ENCODE measurements around the gene SCNN1B. TPM values are rescaled to one million over a fixed set of nuclear protein-coding genes. Genes with fewer than 3 reads are reported as not detected.

SCNN1B gene
- total RNA-seq, 2 experiments from 2014 or later, result not detected

DNA sequence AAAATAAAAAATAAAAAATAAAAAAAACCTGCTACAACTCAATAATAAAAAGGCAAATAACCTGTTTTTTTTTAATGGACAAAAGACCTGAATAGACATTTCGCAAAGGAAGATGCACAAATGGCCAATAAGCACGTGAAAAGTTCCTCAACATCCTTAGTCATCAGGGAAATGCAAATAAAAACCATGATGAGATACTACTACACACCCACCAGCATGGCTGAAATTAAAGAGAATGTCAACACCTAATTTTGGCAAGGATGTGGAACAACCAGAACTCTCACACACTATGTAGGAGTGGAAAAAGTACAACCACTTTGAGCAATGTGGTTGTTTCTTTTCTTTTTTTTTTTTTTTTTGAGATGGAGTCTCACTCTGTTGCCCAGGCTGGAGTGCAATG, 126.2 kb downstream of the SCNN1B start:
- CTCF ChIA-PET, result interaction anchor here (1.1 kb wide), 1 partner anchor 112 kb away, joined by 4 read pairs; no protein-coding TSS in a partner anchor
- POLR2A ChIA-PET, result no interaction called here
- H3K36me3 Mint-ChIP-seq (ENCODE audit: low read depth), result peaks cover 17% of the 10 kb centered on the region

More for the DNA sequence above, 126.2 kb downstream of the SCNN1B start:
- no peak overlapping the region for H3K27ac Mint-ChIP-seq
- no peaks in the 10 kb centered on the region for H3K4me1 Mint-ChIP-seq
- no peaks in the 10 kb centered on the region for H3K9me3 Mint-ChIP-seq
- no peak for DNase-seq
- H3K27me3 Mint-ChIP-seq, result no peaks in the 10 kb centered on the region
- H3K4me3 Mint-ChIP-seq, result no peak overlapping the region

Other genes with a start within 250 kb of the SCNN1B start
- gene USP31, start 152.8 kb upstream of the SCNN1B start, total RNA-seq, result 1 to 10 TPM; 6.6 to 6.8 TPM
- gene SCNN1G, start 119.6 kb upstream of the SCNN1B start, total RNA-seq, result not detected
- 10 to 100 TPM; 17.9 to 20.2 TPM for gene COG7, start 150.9 kb downstream of the SCNN1B start, total RNA-seq
- gene GGA2, start 208.2 kb downstream of the SCNN1B start, total RNA-seq, result 100 to 1,000 TPM; 121 to 131 TPM

Data from activated CD4-positive, alpha-beta T cell treated with anti-CD3 and anti-CD28 coated beads, Interleukin-2, amount 10 ng/mL, durations not matched to agents 7 days and 5 days (primary cell).